GF-D8 (cell line): ENCODE results near the gene CLCN4.

Experiments used
- DNase-seq: peaks from one replicate; lab custom pipeline; 2025; lab: John Stamatoyannopoulos, UW

CLCN4 gene

DNA sequence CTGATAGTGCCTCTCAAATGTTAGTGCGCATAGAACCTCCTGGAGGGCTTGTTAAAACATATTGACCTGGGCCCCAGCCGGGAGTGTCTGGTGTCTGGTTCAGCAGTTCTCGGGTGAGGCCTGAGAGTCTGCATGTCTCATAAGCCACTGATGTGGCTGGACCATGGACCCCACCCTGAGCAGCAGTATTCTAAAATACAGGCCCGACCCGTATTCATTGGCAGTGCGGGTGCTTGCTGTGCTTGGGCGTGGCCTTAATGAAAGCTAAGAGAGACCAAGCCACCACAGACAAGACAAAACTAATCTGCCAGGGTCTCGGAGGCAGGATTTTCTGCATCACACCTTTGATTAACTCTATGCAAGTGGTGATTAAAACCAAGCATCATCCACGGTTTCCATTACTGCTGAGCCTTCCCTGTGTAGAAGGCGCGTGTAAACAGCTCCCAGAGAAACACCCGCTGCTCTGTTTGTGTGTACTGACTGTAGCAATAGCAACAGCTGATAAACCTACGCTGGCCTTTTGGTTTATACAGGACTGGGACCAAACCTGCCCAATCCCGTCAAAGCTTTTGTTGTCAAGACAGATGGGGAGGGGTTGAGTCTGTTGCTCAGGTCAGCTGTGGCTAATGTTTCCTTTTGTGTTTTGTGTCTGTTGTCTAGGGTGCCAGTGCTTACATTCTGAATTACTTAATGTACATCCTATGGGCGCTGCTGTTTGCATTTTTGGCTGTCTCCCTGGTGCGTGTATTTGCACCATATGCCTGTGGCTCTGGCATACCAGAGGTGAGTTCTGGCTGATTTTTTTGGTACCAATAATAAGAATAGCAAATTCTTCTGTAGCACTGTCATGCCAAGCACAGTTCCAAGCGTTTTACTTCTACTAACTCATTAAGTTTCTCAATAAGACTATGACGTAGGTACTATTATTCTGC lies 40.8 kb downstream of the CLCN4 start:
- DNase-seq: no peak

DNA sequence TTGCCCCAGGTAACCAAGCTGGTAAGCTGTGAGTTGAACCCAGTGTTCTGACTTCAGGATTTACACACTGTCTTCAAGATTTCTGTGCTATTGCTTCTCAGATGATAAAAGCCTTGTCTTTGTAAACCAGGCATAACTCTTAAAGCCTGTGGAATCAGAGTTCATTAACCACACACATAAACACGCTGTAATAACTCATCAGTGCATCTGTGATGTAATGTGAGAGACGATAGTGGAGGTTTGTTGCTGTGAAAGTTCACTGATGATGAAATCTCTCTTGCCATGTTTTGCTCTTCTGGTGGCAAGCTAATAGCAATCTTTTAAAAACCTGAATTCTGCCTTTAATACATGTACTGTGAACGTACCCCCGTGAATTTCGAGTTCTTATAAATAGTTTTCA lies 41.5 kb downstream of the CLCN4 start:
- DNase-seq: no peak

DNA sequence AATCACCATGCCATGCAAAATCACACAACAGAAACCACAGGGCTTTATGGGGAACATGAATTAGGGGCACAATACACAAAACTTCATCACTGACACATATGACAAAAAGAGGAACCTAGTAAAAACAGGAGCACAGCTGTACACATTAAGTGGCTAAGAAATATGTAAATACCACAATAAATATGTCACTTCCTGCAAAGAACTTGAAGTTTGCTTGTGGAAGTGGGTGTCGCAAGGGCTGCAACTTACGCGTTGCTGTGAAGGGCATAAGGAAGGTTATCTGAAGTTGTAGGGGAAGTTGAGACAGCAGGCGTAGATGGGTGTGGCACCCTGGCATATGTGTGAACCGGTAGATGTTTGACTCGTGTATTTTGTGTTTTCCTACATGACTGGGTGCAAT lies 42.4 kb downstream of the CLCN4 start:
- DNase-seq: peak; percentile 84

DNA sequence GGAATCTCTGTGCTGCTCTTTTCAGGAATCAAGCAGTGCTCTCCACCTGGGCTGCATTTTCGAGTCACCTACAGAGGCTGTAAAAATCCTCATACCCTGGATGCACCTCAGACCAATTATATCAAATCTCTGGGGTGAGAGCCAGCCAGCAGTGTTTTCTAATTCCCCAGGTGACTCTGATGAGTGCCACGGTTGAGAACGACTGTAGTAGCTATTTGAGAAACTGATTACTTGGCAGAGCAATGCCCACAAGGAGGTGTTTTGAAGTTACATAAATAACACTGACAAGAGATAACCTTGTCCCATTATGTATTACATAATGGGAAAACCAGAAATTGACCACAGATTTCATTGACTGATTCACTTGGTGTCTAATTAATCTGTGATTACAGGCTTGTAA lies 46.8 kb downstream of the CLCN4 start:
- no peak for DNase-seq

DNA sequence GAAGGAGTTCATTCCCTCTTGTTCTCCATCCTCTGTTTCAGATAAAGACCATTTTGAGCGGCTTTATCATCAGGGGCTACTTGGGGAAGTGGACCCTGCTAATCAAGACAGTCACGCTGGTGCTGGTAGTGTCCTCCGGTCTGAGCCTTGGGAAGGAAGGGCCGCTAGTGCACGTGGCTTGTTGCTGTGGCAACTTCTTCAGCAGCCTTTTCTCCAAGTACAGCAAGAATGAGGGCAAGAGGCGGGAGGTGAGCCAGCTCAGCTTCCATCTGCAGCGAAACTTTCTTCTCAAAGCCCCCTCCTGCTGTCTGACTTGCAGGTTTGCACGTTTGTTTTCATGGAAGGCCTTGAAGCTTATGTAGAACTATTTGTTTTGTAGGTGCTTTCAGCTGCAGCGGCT lies 49.5 kb downstream of the CLCN4 start:
- DNase-seq: no peak

DNA sequence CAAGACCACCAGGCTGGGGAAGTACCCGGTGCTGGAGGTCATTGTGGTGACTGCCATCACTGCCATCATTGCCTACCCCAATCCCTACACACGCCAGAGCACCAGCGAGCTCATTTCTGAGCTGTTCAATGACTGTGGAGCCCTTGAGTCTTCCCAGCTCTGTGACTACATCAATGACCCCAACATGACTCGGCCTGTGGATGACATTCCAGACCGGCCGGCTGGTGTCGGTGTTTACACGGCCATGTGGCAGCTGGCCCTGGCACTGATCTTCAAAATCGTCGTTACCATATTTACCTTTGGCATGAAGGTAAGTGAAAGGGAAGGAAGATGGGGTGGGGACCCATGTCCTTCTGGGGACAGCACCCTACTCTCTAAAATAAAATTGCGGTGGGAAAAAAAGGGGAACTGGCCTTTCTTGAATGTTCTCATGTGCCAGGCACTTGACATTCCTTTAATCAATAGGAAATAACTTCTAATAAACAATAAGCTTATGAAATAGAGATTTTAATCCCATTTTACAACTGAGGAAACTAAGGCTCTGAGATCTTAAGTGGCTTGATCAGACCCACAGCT lies 51.6 kb downstream of the CLCN4 start:
- no peak for DNase-seq

DNA sequence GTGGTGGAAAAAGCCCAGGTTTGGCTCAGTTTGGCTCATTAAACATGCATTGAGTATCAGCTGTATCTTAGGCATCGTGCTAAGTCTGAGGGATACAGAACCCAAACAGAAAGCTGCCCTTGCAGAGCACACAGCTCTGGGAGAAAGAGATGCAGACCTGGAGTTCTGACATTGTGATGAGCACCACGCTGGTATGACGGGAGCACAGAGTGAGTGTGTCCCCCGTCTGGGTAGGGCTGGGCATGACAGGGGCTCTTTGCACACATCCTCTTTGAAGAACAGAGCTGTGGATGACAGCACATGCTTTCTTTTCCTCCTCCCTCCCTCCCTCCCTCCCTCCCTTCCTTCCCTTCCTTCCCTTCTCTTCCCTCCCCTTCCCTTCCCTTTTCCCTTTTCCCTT lies 52.2 kb downstream of the CLCN4 start:
- no peak for DNase-seq

DNA sequence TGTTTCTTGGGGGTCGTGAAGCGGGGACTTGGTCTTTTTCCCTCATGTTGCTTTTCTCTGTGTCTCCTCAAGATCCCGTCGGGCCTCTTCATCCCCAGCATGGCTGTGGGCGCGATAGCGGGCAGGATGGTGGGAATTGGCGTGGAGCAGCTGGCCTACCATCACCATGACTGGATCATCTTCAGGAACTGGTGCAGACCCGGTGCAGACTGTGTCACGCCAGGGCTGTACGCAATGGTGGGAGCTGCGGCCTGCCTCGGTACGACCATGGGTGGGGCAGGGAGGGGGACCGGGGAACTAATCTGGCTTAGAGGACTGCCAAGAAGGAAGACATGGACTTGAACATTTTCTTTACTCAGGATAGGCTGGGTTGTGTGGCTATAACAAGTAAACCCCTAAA lies 55.6 kb downstream of the CLCN4 start:
- no peak for DNase-seq

DNA sequence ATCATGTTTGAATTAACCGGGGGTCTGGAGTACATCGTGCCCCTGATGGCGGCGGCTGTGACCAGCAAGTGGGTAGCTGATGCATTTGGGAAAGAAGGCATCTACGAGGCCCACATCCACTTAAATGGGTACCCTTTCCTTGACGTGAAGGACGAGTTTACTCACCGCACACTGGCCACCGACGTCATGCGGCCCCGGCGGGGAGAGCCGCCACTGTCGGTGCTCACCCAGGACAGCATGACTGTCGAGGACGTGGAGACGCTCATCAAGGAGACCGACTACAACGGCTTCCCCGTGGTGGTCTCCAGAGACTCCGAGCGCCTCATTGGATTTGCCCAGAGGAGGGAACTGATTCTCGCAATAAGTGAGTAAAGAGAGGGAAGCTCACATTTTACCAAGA lies 56.9 kb downstream of the CLCN4 start:
- no peak for DNase-seq

DNA sequence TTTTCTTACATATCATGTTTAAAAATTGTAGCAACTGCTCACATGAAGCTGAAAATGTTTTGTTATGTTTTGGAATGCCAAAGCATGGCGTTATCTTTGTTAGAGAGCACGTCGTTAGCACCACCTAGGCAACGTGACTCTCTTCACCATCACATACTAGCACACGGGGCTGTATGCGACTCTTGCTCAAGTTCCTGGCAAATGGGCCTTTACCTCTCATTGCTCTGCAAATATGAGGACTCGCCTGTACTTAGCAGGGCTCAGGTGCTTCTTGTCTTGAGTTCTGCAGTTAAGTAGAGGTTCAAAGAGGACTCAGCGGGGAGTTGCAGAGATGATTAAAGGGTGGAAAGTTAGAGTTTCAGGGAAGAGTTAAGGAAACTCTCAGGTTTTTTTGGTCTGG lies 59.4 kb downstream of the CLCN4 start:
- DNase-seq: no peak

DNA sequence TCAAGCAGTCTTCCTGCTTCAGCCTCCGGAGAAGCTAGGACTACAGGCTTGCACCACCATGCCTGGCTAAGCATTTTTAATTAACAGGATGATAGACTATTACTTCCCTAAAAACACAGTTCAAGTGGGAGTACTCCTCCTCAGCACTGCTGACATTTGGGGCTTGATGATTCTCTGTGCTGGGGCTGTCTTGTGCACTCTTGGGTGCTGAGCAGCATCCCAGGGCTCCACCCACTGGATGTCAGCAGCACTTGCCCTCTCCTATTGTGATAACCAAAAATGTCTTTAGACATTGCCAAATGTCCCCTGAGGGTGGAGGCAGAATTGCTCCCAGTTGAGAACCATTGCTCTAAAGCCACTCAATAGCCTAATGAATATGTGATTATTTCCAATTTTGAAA lies 60.4 kb downstream of the CLCN4 start:
- no peak for DNase-seq

DNA sequence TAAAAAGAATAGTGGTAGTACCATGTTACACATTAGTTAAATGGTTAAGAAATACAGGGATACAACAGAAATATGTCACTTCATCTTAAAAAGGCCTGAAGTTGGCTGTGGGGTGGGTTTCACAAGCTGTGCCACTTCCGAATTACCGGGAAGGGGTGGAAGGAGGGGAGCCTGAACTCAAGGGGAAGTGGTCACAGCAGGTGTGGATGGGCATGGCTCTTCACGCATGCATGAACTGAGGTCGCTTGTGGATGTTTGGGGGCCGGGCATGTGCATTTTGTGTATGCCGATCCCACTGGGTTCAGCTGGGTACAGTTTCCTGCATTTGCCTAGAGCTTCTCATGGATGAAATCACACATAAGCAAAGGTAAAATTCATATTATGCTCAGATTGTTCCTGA lies 64.9 kb downstream of the CLCN4 start:
- peak; percentile 1 for DNase-seq

DNA sequence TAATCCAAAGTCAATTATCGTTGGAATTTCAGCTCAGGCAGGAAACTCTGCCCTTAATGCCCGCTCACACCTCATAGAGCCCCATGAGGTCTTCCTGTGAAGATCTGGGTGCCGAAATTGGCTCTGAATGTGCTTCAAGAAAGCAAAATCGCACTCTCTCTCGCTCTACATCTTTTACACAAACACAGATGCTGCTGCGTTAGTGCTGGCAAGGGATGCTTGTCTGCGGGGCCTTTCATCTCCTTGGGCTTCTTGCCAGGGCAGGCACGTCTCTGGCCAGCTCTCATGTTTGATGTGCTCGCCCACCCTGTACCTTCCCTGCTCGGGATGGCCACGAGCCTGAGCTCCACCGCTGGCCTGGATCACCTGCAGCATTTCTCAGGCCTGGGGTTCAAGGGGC lies 66.5 kb downstream of the CLCN4 start:
- DNase-seq: no peak

DNA sequence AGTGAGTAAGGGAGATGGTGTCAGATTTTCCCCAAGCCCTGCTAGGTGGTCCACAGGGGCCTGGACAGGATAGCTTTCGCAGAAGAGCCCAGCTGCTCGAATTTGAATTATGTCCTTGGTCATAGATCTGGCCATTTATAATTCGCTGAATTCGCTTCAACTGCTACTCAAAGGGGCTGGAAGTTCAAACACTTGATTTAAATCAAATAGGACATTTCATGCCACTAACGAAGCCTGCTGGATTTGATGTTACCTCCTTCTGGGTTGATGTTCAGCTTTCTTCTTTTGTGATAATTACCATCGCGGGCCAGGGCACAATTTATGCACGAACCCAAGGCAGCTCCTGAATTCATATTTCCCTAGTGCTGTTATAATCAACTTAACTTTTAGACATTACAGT lies 67.0 kb downstream of the CLCN4 start:
- no peak for DNase-seq

DNA sequence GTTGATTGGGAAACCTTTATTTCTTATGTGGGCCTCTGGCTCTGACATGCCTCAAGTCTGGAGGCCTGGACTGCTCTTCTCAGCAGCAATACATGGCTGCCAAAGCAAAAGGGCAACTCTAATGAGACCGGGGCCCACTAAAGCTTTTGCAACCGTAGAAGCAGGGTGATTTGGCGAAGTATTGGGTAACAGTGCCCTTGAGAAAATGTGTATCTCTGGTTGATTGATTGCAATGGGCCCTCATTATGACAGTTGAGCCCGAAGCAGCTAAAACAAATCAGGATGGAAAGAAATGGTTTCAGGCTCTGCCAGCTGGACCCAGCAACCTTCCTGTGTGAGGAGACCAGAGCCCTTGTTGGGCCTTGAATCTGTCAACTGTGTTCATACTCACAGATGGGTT lies 73.4 kb downstream of the CLCN4 start:
- no peak for DNase-seq

DNA sequence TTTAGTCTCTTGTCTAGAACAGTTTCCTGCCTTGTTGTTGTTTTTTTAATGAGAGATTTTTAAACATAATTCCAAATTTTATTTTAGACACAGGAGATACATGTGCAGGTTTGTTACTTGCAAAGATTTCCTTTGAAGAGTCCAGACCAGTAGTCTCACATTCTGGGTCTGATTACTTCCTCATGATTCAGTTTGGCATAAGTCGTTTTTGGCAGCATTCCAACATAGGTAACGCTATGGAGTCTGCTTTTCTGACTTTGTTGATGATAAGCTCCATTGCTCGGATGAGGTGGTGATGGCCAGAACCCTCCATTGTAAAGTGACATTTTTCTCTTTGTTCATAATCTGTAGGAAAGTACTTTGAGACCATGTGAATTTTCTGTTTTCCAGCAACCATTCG lies 74.7 kb downstream of the CLCN4 start:
- DNase-seq: no peak

DNA sequence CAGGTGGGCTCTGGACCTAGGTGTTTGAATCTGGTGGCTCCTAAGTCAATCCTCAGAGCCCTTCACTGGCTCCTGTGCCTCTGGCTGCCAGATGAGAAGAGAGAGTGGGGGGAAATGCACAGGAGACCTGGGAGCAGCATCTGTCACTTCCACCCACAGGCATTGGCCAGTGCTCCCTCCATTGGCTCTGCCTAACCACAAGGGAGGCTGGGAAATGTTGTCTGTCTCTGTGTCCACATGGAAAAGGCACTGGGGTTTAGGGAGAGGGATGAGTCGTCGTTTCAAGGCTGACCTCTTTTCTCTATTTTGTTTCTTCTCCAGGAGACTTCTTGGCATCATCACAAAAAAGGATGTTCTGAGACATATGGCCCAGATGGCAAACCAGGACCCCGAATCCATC lies 76.4 kb downstream of the CLCN4 start:
- DNase-seq: no peak

DNA sequence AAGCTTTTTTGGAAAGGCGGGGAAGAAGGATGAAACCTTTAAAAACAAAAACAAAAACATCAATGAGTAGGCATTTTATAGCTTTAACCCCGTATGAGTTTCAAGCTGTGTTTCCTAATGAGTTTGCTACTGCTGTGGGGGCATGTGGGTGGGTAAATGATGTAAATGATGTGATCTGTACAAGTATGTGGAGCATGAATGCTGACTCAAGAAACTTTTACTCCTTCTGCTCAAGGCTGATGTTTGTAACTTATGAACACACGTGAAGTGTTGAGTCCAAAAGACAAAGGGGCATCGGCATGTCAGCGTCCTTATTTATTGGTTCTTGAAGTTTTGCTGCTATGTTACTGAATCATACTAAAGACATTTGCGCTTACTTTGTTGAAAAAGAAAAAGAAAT lies 76.9 kb downstream of the CLCN4 start:
- no peak for DNase-seq

DNA sequence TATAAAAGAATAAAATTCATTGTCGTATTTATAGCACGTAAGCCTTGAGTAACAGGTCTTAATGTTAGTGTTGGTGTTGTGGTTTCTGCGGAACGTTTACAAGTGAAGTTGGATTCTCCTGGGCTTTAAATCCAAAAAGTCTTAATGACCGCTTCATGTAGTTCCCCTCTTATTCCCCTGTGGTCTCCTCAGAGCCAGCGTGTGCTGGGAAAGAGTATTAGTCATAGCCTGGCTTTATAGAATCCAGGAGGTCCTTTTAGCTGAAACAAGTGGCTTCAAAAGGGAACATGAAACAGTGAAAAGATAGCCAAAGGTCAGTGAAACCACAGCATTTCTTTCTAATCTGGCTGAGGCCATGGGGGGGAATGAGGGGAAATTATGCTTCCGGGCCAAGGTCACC lies 79.1 kb downstream of the CLCN4 start:
- DNase-seq: no peak

DNA sequence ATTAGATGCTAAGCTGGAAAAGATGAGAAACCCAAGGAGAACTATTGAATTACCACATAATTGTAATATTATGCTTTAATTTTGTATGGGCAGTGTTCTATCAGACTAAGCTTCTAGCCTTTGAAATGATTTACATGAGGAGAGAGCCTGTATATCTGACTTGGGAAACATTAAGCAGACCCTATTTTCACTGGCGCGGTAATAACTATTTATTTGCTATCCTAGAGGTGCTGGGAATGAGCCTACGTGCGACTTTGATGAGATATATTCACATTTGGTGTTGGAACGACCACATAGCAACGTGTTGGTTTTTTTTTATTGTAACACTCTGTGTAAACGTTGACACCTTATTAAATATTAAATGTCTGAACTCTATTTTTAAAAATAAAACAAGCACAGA lies 80.5 kb downstream of the CLCN4 start:
- no peak for DNase-seq

DNA sequence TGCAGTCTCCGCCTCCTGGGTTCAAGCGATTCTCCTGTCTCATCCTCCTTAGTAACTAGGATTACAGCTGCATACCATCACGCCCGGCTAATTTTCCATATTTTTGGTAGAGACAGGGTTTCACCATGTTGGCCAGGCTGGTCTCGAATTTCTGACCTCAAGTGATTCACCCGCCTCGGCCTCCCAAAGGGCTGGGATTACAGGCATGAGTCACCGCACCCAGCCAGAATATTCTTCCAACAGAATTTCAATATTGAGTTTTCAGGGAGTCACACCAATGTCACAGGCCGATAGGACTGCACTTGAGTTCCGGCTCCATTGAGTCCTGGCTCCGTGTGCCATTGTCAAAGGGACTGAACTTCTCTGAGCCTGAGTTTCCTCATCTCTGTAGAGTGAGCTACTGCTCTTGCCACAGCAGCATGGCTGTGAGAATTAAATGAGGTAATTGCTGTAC lies 82.9 kb downstream of the CLCN4 start:
- no peak for DNase-seq

DNA sequence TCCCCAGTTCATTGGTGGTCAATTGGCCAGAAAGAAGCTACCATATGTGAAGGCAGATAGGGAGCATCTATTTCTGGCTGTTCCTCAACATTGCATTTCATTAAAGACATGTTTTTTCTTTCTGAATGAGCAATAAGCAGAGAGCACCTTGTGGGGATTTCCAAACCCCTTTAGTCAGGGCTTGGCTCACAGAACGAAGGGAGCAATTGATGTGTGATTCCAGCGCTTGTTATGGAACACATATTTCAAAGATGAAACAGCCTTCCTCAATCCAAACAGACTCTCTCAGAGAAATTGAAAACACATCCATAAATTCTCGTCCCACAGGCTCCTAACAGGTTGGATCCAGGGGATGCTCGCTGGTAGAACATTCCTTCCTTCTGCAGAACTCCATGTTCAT lies 84.1 kb downstream of the CLCN4 start:
- DNase-seq: no peak

DNA sequence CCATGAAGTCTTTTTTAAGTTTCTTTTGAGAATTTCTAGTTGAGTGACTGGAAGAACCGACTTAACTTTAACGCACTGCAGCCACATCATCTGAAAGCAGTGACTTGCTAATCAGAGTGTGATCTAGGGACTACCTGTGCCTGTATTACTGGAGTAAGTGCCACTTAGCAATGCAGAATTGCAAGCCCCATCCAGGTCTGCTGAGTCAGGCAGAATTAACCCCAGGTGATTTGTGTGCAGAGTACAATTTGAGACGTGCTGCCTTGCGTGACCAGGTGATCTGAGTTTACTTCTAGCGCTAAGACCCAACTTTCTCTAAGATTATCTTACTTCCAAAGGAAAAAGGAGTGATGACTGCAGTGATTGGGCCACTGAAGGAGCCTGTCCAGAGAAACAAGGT lies 85.3 kb downstream of the CLCN4 start:
- no peak for DNase-seq

DNA sequence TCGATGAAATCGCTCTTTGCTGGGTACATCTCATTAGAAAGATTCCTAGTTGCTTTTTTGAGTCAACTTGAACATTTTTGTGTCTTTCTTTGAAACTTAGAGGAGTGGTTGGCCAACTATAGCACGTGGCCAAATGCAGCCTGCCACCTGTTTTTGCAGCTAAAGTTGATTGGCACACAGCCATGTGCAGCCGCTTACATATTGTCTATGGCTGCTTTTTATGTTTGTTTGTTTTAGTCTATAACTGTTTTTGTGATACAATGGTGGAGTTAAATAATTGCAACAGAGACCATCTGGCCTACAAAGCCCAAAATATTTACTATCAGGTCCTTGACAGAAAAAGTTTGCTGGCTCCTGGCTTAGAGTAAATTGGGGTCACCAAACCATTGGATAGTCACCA lies 86.3 kb downstream of the CLCN4 start:
- no peak for DNase-seq
